HG03103 (cell line): ENCODE data around the gene SLC38A10.

Source experiments
- ATAC-seq: cut with Tn5 transposase; IDR thresholded peaks from one replicate; pipeline ENCODE4 v1.9.1; 2021; ENCODE audit warnings: low read depth; ENCODE audit not compliant: unreplicated experiment

The SLC38A10 gene

DNA sequence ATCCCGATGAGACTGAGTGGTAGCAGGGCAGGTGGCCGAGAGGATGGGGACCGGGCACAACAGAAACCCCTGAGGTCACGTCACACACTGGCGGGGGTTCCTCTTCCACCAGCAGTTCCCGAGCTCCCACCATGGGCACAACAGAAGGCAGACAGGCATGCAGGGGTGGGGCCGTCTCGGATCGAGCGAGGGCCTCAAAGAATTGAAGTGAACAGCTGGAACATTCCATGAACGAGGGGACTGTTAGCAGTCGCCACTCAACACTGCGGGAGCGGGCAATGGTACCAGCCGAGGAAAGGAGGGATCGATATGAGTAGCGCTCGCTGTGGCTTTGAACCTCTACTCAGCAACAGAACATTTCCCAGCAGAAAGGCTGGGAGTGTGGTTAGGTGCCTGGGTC lies 77.6 kb downstream of the SLC38A10 start:
- ATAC-seq, result no peak

DNA sequence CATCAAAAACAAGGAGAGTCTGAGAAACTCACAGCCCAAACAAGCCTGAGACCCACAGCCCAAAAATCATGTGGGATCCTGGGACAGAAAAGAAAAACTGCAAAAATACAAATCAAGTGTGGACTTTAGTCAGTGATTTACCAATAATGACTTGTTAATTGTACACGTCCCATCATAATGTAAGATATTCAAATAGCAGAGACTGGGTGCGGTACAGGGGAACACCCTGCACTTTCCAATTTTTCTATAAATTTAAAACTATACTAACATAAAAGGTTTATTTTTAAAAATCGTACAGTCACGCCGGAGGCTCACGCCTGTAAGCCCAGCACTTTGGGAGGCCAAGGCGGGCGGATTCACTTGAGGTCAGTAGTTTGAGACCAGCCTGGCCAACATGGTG lies 81.1 kb downstream of the SLC38A10 start:
- no peak for ATAC-seq

DNA sequence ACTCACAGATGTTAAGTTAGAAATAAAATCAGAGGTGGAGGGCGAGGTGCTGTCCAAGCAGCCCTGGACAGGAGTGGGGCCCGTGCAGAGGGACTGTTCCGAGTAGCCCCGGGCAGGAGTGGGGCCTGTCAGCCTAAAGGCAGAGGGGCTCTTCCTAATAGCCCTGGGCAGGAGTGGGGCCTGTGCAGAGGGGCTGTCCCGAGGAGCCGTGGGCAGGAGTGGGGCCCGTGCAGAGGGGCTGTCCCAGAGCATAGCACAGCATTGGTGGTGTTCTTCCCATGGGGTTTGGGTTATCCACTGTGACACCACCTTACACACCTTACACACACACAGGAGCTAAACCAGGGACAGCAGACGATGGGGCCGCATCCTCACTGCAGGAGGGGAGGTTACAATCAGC lies 82.7 kb downstream of the SLC38A10 start:
- ATAC-seq, result no peak

DNA sequence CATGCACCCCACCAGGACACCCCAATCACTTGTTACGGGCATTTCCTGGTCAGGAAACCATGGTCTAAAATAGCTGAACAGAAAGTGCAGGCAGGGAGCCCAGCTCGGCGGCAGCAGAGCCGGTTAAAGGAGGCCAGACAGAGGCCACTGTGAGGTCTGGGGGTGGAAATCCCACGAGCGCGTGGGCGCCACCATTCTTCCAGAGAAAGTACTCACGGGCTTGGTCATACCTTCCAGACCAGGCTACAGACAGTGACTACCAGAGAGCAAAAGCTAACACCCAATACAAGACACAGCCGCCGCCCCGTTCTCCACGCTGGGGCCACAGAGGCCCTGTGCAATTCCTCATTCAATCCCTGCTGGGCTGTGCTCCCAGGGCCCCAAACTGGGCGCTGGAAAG lies 84.2 kb downstream of the SLC38A10 start:
- no peak for ATAC-seq

DNA sequence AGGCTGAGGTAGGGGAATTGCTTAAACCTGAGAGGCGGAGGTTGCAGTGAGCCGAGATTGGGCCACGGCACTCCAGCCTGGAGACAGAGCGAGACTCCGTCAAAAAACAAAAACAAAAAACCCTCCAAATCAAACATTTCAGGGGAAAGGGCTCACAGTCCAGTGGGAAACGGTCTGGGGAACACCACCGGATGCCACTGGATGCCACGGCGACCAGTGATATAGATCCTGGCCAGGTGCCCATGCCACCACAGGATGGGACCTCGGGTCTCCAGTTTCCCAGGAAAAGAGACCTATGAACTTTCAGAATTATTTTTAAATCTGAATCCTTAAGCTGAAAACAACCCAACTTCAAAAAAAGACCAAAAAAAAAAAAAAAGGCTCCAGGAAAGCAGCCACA lies 84.6 kb downstream of the SLC38A10 start:
- ATAC-seq, result no peak

DNA sequence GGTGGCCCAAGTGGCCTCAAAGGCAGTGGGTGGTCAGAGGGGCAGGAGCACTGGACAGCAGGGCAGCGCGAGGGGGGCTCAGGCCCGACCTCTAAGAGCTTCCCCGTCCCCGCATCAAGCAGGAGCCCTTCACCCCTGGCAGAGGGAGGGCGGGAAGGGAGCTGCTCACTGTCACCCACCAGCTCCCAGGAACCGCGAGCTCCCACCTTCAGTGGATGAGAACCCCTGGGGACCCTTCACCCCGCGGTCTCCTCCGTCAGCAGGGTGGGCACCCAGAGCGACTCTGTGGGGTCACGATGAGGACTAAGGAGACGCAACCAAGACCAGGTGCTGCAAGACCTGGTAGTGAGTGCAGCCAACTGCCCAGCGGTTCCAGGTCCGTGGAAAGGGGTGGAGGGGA lies 86.0 kb downstream of the SLC38A10 start:
- ATAC-seq, result no peak

DNA sequence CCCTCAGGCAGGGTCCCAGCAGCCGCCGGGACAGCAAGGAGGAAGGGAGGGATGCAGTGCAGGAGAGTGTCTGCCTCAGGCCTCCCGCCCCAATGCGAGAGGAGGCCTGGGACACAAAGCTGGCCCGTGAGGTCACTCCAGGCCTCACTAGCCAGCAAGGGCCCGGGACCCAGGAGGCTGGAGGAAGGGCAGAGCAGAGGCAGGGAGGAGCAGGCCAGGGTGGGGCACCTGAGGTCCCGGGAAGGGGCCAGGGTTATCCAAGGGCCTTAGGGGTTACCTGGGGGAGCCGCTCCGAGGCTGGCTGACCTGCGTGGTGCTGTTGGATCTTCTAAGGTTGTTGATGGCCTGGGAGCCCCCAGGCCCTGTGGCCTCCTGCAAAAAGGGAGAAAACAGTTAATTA lies 86.5 kb downstream of the SLC38A10 start:
- no peak for ATAC-seq

DNA sequence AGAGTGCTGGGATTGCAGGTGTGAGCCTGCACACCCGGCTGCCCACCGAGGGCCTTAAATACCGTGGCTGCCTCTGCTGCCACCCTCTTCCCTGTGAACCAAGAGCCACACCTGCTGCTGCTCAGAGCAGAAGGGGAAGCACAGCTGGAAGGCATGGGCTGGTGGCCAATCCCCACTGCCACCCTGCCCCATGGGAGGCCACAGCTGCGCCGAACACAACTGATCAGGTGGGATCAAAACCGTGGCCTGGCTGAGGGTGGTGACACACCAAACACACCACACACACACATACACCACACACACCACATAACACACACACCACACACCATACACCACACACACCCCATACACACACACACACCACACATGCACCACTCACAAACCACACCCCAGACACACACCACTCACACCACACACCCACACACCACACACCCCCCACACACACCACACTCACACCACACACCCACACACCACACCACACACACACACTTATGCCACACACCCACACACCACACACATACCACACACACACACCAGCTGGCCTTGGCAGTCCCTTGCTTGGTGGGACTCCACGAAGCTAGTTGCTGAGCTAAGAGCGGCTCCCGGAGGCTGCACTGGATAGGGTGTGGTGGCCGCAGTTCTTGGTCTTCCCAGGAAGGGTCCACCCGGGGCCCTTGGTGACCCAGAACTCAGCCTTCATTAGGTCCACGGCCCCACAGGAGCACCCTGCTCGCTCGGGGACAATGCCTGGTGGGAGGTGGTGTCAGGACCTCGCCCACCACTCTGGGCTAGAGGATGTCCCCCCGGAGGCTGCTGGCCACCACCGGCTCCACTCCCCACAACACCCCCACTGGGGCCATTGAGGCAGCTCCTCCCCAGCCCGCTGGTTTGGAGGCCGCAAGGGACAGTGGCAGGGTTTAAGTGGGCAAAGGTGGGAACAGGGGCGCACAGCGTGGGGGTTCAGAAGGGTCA lies 87.2 kb downstream of the SLC38A10 start:
- no peak for ATAC-seq

DNA sequence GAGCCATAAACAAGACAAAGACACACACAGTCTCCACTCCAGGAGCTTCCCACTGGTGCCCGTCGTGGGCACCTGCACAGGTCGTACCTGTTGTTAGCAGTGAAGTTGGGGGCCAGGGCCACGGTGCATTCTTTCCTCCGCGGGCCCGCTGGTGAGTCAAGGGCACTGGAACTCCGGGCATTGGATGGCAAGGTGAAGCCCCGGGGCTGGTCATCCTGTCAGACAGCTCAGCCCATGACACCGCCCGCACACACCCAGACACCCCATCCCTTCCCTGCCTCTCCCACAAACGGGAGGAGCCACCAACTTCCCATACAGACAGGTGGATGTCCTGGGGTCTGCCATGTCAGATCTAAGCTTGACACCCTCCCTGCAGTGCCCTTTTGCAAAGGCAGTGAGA lies 88.5 kb downstream of the SLC38A10 start:
- ATAC-seq, result no peak

DNA sequence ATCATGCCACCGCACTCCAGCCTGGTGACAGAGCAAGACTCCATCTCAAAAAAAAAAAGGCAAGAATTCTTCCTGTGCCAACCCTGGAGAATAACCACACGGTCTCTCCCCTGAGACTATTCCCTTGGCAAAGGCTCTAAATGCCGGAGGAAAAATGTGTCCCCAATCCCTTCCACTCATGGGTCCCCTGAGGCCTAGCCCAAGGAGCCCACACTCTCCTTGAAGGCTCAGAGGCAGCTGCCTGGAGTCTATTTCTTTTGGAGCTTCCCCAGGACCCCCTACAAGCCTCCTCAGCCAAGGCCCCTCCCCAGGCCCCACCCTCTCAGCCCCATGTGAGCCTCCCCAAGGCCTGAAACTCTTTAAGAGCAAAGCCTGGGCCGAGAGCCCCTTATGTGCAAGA lies 88.9 kb downstream of the SLC38A10 start:
- ATAC-seq, result no peak

DNA sequence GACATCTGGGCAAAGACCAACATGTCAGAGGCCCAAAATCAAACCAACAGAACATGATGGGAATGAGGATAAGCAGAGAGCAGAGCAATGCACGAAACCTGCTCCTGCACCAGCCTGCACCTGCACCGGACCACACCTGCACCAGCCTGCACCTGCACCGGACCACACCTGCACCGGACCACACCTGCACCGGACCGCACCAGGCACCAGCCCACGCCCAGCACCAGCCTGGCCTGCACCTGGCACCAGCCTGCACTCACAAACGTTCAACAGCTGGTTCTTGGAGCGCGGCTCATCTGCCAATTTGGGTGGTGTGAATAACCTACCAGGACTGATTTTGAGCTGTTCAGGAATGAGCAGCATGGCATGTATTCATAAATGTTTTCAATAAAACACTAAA lies 90.5 kb downstream of the SLC38A10 start:
- ATAC-seq, result no peak

DNA sequence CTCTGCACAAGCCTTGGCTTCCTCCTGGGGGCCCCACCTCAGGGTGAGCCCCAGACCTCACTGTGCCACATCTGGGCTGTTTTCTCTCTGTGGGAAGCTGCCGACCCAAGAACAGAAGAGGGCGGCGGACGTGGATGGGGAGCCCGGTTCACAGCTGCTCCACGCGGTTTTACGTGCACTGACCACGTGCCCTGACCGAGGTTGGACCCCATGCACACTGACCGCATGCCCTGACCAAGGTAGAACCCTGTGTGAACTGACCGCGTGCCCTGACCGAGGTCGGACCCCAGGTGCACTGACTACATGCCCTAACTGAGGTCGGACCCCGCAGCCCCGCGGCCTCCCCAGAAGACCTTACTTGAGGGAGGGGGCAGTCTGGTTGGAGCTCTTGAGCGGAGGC lies 92.0 kb downstream of the SLC38A10 start:
- ATAC-seq, result no peak

DNA sequence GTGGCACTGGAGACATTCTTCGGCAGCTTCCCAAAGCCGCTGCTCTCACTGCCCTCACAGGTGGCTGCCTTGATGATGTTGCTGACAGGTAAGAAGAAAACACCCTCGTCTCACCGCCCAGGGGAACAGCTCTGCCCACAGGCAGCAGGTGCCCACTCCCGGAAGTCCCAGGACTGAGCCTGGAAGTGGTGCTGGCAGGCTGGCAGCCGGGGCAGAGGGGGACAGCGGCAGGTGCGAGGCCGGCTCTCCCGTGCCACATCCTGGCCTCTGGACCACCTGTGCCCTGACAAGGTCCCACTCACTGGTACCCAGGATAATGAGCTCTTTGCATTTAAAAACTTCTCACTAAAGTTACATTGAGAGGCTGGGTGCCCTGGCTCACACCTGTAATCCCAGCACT lies 92.8 kb downstream of the SLC38A10 start:
- no peak for ATAC-seq

DNA sequence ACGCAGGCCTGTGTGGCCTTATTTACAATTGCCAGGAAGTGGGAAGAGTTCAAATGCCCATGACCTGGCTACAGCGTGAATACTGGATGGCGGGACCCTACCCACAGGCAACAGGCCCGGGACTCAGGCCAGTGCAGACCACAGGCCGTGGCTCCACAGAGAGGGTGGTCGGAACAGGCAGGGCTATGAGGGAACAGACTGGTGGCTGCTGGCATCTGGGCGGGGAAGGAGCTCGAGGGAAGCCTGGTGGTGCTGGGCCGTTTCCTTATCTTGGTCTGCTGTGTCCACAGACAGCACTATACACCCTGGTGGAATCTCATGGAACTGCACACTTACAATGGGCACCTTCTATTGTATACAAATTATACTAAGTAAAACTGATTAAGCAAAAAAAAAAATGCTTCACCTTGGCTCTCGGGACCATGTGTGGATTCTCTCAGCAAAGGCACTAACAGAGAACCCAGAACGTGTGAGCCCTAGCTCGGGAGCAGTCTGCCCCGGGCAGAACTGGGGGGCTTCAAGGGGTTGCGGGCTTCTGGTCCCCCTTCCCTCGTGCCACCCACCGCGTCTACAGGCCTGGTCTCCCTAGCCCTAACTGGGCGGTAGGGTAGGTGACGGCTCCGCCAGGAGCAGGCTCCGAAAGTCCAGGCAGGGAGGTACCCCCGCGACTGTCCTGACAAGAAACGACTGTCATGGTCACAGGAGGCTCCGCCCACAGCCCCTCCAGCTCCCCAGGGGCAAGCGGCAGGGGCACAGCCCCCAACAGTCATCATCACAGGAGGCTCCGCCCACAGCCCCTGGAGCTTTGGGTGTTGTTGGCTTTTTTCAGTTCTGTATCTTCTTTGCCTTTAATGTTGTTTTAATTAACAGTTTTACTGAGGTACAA lies 94.2 kb downstream of the SLC38A10 start:
- no peak for ATAC-seq

DNA sequence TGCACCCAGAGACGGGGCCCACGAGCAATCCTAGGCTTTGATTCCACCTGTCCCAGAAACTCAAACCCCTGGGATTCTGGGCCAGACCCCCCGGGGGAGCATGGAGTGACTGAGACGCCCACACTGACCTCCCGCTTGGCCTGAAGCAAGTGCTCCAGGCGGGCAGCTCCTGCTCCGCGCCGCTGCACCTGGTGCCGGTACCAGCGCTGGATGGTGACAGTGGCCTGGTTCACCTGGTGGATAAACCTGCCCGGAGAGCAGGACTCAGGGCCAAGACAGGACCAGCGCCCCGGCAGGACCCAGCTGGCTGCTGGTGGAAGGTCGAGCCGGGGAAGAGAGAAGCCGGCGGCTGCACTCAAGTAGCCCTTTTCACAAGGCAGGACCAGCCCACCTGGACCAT lies 94.9 kb downstream of the SLC38A10 start:
- ATAC-seq, result no peak

DNA sequence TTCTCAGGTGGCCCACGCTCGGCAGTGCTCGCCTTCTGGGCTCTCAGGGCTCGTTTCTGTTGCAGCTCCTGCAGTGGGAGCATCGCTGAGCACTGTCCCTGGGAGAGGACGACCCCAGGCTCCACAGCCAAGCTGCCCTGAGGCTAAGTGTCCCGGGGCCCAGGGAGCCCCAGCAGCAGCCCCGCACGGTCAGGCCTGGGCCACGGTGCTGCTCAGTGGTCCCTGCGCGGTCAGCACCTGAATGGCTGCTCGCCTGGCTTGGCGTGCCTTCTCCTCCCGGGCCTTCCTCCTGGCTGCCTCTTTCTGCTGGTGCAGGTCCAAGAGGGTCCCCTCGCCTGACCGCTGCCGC lies 95.7 kb downstream of the SLC38A10 start:
- no peak for ATAC-seq

DNA sequence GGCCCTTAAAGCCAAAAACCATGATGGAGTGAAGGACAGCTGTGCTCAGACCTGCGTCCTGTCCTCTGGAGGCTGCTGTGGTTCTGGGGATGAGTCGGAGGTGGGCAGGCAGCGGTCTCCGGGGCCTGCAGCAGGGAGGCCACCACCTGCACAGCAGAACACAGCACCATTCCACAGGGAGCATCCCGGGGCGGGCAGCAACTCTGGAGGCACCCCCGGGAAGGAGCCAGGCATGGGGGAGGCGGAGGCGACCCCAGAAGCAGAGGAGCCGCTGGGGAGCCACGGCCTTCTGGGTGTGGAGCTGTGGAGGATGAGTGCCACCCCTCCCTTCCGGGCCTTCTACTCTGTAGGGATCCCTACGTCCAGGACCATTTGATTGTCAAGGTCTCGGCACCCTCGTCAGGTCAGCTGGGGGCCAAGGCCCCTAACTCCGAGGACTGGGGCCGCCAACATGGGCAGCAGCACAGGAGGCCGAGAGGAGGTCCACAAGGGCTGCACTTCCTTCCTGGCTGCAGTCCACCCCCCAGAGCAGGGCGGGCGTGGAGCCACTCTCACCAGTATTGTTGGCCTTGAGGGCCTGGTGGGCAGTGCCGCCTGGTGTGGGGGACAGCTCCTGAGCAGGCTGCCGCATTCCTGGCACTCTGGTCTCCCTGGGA lies 96.2 kb downstream of the SLC38A10 start:
- no peak for ATAC-seq

DNA sequence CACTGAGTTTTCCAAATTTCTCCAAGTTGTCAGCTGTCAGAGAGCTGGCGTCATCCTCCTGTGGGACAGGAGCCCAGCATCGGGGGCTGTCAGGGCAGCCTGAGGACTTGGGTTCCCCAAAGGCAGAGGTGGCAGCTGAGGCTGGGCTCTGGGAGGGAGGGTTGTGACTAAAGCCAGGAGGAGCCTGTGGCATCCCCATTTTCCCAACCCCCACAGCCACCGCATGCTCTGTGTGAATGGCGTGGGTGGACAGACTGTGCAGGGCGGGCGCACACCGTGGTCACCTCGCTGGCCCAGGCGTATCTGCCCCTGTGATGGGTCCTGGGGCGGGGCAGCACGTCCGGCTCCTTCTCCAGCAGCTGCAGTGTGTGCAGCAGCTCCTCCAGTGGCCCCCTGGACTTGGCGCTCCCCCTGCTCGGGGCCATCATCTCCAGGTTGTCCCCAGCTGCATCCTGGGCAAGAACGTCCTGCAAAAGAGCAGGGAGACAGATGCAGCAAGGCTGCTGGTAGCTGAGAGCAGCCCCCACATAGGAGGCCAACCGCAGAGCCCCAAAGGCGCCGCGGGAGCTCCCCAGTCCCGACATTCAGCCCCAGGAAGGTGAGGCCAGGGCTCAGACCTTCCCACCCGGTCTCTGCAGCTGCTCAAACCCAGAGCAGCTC lies 97.1 kb downstream of the SLC38A10 start:
- ATAC-seq, result no peak

DNA sequence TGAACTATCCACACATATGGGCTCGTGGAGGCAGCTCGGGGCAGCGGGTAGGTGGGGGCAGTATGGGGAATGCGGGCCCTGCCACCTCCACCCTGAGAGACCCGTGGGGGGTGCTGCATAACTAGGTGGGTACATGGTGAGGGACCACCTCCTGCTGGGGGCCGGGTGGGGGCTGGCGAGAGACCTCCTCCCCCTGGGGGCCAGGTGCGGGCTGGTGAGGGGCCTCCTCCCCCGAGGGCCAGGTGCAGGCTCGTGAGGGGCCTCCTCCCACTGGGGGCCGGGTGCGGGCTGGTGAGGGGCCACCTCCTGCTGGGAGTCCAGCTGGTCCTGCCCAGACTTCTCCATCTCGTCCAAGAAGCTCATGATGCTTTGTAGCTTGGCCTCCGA lies 97.7 kb downstream of the SLC38A10 start:
- ATAC-seq, result no peak

DNA sequence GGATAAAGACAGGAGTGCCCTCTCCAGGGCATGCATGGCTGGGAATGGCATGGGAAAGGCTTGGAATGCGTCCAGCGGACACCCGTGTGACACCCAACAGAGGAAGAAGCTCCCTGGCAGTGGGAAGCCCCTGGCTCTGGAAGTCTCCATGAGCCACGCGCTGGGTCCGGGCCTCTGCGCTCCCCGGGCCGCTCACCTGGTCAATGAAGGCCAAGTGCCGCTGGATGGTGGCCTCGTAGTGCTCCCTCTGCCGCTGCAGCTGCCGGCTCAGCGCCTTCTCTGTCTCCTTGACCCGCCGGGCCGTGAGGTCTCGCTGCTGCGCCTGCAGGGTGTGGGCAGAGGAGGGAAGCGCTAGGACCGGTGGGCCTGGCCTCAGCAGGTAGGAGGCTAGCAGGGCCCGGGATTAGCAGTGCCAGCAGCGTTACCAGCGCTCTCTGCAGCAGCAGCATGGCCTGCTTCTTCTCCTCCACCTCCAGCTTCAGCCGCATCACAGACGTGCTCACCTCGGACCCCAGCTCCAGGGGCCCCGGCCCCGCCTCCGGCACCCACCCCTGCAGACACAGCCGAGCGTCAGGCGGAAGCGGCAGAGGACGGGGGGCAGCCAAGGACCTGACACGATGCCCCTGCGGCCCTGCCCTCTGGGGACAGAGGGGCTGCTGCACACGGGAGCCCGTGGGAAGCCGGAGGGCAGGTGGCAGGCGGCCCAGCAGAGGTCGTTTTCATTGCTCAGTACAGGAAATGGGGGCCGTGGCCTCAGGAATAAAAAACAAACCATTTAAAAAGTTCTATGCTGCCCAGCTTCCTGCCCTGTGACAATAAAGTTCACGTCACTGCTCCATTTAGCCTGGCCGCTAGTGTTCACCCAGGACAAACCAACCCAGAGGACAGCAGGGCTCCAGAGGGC lies 98.3 kb downstream of the SLC38A10 start:
- no peak for ATAC-seq
